NT2/D1 (cell line): ENCODE data around the gene CKS1B.

ENCODE experiments used
- YY1 ChIP-seq: IDR thresholded peaks from 2 replicates; pipeline ENCODE4 v1.6.1; 2011; ENCODE audit not compliant: insufficient read length, insufficient read depth
- ZNF274 ChIP-seq: IDR thresholded peaks from 2 replicates; pipeline ENCODE4 v1.6.1; 2011; ENCODE audit warnings: mild to moderate bottlenecking, low read depth, low read length

DNA sequence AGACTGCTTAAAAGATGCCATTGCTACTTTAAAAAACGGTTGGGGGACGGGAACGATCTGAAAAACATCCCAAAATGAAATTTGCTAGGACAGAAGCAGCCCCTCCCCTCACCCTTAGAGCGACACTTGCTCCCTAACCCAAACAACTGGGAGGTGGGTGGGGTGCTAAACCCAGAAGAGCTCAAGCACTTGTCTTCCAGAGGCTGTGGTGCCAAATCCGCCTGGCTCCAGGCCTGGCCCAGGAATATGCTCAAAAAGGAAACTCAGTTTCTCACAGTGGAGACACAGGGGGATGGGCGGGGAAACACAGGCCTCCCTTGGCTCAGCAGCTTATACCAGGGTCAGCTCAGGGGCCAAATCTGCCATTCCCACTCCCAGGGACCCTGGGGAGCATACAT is 17.9 kb upstream of the CKS1B start:
- no peak for TF ChIP-seq ZNF274
- no peak for TF ChIP-seq YY1
